Activated B cell treated with CpG ODN at 0.5 μM for 24 hours (primary cell): ENCODE data around the gene CDC42BPA. TPM values are rescaled to one million over a fixed set of nuclear protein-coding genes. Genes with fewer than 3 reads are reported as not detected.

Source experiments
- ATAC-seq: fragments of 200-7000 bp; cut with Tn5 transposase; one replicate; pipeline ENCODE4 v1.10.0; 2021; ENCODE audit warnings: low read depth, mild to moderate bottlenecking, moderate library complexity
- CTCF ChIA-PET: fragments of 350-600 bp; sonication (Branson Sonifier 250); formaldehyde crosslinking; loops from one replicate; lab custom pipeline; 2021; ENCODE audit warnings: antibody characterized with exemption; lab: Charles Lee
- POLR2A ChIA-PET: fragments of 350-600 bp; sonication (Branson Sonifier 250); formaldehyde crosslinking; loops from one replicate; lab custom pipeline; 2021; ENCODE audit warnings: antibody characterized with exemption; lab: Charles Lee
- DNase-seq: peaks from one replicate; pipeline ENCODE4 v3.0.0; 2022
- H3K27ac Mint-ChIP-seq: one replicate; pipeline ENCODE4 v1.8.0; 2020; ENCODE audit warnings: mixed read lengths
- H3K27me3 Mint-ChIP-seq: one replicate; pipeline ENCODE4 v1.8.0; 2021; ENCODE audit warnings: mixed read lengths
- H3K36me3 Mint-ChIP-seq: one replicate; pipeline ENCODE4 v1.8.0; 2021; ENCODE audit warnings: low read depth, mixed read lengths
- H3K4me1 Mint-ChIP-seq: one replicate; pipeline ENCODE4 v1.8.0; 2021; ENCODE audit warnings: mixed read lengths
- H3K4me3 Mint-ChIP-seq: one replicate; pipeline ENCODE4 v1.8.0; 2020; ENCODE audit warnings: mild to moderate bottlenecking, mixed read lengths
- H3K9me3 Mint-ChIP-seq: one replicate; pipeline ENCODE4 v1.8.0; 2020; ENCODE audit warnings: mixed read lengths
- intact Hi-C: fragments of 100-400 bp; cut with micrococcal nuclease; formaldehyde crosslinking; loops from one replicate; pipeline ENCODE4 v1.15.1; 2024
- total RNA-seq: library from RNA; stranded (reverse); gene quantifications from 2 replicates; pipeline ENCODE4 v1.2.3, GENCODE V29; 2022
- TF ChIP-seq, protein P1 (sequence below): fragments of 200-600 bp; IDR thresholded peaks from one replicate; pipeline ENCODE4 v1.8.0; 2022; ENCODE audit warnings: antibody characterized with exemption, mild to moderate bottlenecking

Gene CDC42BPA
- total RNA-seq, 1 donor from 2014 or later = 0.29 TPM

- POLR2A ChIA-PET = no interaction called here
- Mint-ChIP-seq H3K27me3 (peaks cover 4% of the 10 kb centered on the region), H3K4me1 (no peaks in the 10 kb centered on the region), H3K36me3 (no peaks in the 10 kb centered on the region), H3K9me3 (peaks cover 3% of the 10 kb centered on the region), H3K4me3 (no peak overlapping the region), H3K27ac (no peak overlapping the region)
- CTCF ChIA-PET = no interaction called here
- TF ChIP-seq, protein P1, sequence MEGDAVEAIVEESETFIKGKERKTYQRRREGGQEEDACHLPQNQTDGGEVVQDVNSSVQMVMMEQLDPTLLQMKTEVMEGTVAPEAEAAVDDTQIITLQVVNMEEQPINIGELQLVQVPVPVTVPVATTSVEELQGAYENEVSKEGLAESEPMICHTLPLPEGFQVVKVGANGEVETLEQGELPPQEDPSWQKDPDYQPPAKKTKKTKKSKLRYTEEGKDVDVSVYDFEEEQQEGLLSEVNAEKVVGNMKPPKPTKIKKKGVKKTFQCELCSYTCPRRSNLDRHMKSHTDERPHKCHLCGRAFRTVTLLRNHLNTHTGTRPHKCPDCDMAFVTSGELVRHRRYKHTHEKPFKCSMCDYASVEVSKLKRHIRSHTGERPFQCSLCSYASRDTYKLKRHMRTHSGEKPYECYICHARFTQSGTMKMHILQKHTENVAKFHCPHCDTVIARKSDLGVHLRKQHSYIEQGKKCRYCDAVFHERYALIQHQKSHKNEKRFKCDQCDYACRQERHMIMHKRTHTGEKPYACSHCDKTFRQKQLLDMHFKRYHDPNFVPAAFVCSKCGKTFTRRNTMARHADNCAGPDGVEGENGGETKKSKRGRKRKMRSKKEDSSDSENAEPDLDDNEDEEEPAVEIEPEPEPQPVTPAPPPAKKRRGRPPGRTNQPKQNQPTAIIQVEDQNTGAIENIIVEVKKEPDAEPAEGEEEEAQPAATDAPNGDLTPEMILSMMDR = no peak
- ATAC-seq (no peak), DNase-seq (no peak)
- intact Hi-C loops = no loop called here
Measured at GRCh38 chr1:227268943-227269342, 49.3 kb downstream of the CDC42BPA start.

DNA sequence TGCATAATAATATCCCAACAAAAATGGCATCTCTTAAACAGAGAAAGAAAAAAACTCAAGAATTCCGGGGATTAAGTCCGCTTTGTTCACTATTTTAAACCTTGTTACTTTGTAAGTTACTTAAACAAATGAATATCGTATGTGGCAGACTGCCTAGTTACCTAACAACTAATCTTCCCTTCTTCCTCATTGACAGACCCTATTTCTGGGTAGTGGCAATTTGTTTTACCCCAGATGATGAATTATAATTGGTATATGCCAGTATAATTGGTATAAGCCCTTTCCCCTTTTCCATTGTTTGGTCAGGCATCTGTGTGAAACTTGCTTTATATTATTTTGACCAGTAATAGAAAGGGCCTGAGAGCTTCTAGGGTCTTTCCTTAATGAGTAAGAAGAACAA, 52.4 kb downstream of the CDC42BPA start:
- DNase-seq = no peak
- H3K4me1 Mint-ChIP-seq = no peaks in the 10 kb centered on the region
- no peaks in the 10 kb centered on the region for H3K9me3 Mint-ChIP-seq
- no peak for ATAC-seq
- intact Hi-C loops = no loop called here
- H3K36me3 Mint-ChIP-seq = no peaks in the 10 kb centered on the region
- H3K27me3 Mint-ChIP-seq = peaks cover 2% of the 10 kb centered on the region
- ChIA-PET CTCF (no interaction called here), POLR2A (no interaction called here)
- TF ChIP-seq, protein P1 = no peak
- no peak overlapping the region for H3K27ac Mint-ChIP-seq
- H3K4me3 Mint-ChIP-seq = no peak overlapping the region

GRCh38 chr1:227263869-227264268, 54.4 kb downstream of the CDC42BPA start:
- TF ChIP-seq, protein P1 = no peak
- Mint-ChIP-seq H3K4me3 (no peak overlapping the region), H3K27me3 (no peaks in the 10 kb centered on the region), H3K4me1 (no peaks in the 10 kb centered on the region), H3K9me3 (no peaks in the 10 kb centered on the region), H3K36me3 (no peaks in the 10 kb centered on the region), H3K27ac (no peak overlapping the region)
- ATAC-seq (no peak), DNase-seq (no peak)
- ChIA-PET CTCF (no interaction called here), POLR2A (no interaction called here)
- intact Hi-C loops = no loop called here

GRCh38 chr1:227261501-227261900, 56.8 kb downstream of the CDC42BPA start:
- ChIA-PET CTCF (no interaction called here), POLR2A (no interaction called here)
- no peaks in the 10 kb centered on the region for H3K9me3 Mint-ChIP-seq
- H3K27ac Mint-ChIP-seq = no peak overlapping the region
- no peaks in the 10 kb centered on the region for H3K36me3 Mint-ChIP-seq
- intact Hi-C loops = no loop called here
- H3K27me3 Mint-ChIP-seq = no peaks in the 10 kb centered on the region
- TF ChIP-seq, protein P1 = no peak
- no peak for ATAC-seq
- no peaks in the 10 kb centered on the region for H3K4me1 Mint-ChIP-seq
- DNase-seq = no peak
- H3K4me3 Mint-ChIP-seq = no peak overlapping the region

DNA sequence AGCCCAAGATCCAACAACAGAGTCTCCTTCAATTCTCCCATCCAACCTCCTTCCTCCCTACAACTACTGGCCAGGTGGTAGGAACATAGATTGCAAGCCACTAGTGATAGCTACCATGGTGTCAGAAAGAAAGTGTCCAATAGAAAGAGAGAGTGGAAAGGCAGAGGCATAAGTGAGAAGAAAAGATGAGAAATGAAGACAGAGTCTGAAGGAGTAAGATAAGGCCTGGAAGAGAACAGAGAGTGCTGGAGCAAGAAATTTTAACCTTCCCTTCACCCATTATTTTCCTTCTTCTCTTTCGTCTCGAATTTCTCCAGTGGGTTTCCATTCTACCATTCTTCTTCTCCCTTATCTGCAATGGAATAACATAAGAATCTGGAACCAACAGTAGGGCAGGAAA, 57.9 kb downstream of the CDC42BPA start:
- DNase-seq (no peak), ATAC-seq (no peak)
- CTCF ChIA-PET = no interaction called here
- Mint-ChIP-seq H3K27ac (no peak overlapping the region), H3K36me3 (no peaks in the 10 kb centered on the region), H3K9me3 (no peaks in the 10 kb centered on the region), H3K4me3 (no peak overlapping the region), H3K4me1 (no peaks in the 10 kb centered on the region), H3K27me3 (no peaks in the 10 kb centered on the region)
- intact Hi-C loops = no loop called here
- POLR2A ChIA-PET = no interaction called here
- TF ChIP-seq, protein P1 = no peak
